Measurements from ENCODE around the gene MARVELD1. TPM values are rescaled to one million over a fixed set of nuclear protein-coding genes. Genes with fewer than 3 reads are reported as not detected.

Gene MARVELD1
- total RNA-seq, 1 donor: 5.5 TPM

- no peak overlapping the region for H3K4me3 ChIP-seq (ENCODE audit: low read length)
- H3K4me1 ChIP-seq (ENCODE audit: insufficient read depth, low read length): no peaks in the 10 kb centered on the region
- H3K27me3 ChIP-seq (ENCODE audit: insufficient read depth, low read length): no peaks in the 10 kb centered on the region
- no peaks in the 10 kb centered on the region for H3K9me3 ChIP-seq (ENCODE audit: low read depth, low read length)
These were observed 34.6 kb downstream of the MARVELD1 start for GRCh38 chr10:97748116-97748515.

GRCh38 chr10:97752956-97753355 is 39.4 kb downstream of the MARVELD1 start:
- H3K4me3 ChIP-seq (ENCODE audit: low read length): no peak overlapping the region
- no peaks in the 10 kb centered on the region for H3K9me3 ChIP-seq (ENCODE audit: low read depth, low read length)
- H3K4me1 ChIP-seq (ENCODE audit: insufficient read depth, low read length): no peaks in the 10 kb centered on the region
- H3K27me3 ChIP-seq (ENCODE audit: insufficient read depth, low read length): no peaks in the 10 kb centered on the region

- Histone ChIP-seq H3K4me3 (ENCODE audit: low read length) (no peak overlapping the region), H3K4me1 (ENCODE audit: insufficient read depth, low read length) (no peaks in the 10 kb centered on the region), H3K9me3 (ENCODE audit: low read depth, low read length) (no peaks in the 10 kb centered on the region), H3K27me3 (ENCODE audit: insufficient read depth, low read length) (no peaks in the 10 kb centered on the region)
These were observed 41.2 kb downstream of the MARVELD1 start for GRCh38 chr10:97754726-97755125.

- Histone ChIP-seq H3K4me3 (ENCODE audit: low read length) (no peak overlapping the region), H3K9me3 (ENCODE audit: low read depth, low read length) (no peaks in the 10 kb centered on the region), H3K4me1 (ENCODE audit: insufficient read depth, low read length) (no peaks in the 10 kb centered on the region), H3K27me3 (ENCODE audit: insufficient read depth, low read length) (no peaks in the 10 kb centered on the region)
These were observed 42.2 kb downstream of the MARVELD1 start for GRCh38 chr10:97755718-97756117.

DNA sequence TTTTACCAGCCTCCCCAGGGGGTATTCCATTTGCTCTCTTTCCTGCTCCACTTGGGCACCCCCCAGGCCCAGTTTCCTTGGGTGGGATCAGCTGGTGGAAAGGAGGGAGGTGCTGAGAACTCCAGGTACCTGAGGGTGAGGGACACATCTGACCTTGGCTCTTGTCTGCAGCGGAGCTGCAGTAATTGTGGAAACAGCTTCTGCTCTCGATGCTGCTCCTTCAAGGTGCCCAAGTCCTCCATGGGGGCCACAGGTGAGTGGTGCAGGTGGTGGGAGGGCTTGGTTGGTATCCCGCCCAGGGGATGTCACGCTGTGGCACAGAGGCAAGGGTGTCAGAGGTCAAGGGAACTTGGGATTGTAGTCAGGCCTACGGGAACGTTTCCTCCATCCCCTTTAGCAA is 43.9 kb downstream of the MARVELD1 start:
- Histone ChIP-seq H3K9me3 (ENCODE audit: low read depth, low read length) (no peaks in the 10 kb centered on the region), H3K27me3 (ENCODE audit: insufficient read depth, low read length) (no peaks in the 10 kb centered on the region), H3K4me1 (ENCODE audit: insufficient read depth, low read length) (no peaks in the 10 kb centered on the region), H3K4me3 (ENCODE audit: low read length) (no peak overlapping the region)

- H3K4me3 ChIP-seq (ENCODE audit: low read length): no peak overlapping the region
- no peaks in the 10 kb centered on the region for H3K27me3 ChIP-seq (ENCODE audit: insufficient read depth, low read length)
- H3K9me3 ChIP-seq (ENCODE audit: low read depth, low read length): no peaks in the 10 kb centered on the region
- H3K4me1 ChIP-seq (ENCODE audit: insufficient read depth, low read length): no peaks in the 10 kb centered on the region
These were observed 45.8 kb downstream of the MARVELD1 start for GRCh38 chr10:97759158-97759887.

- Histone ChIP-seq H3K4me1 (ENCODE audit: insufficient read depth, low read length) (no peaks in the 10 kb centered on the region), H3K27me3 (ENCODE audit: insufficient read depth, low read length) (no peaks in the 10 kb centered on the region), H3K9me3 (ENCODE audit: low read depth, low read length) (no peaks in the 10 kb centered on the region), H3K4me3 (ENCODE audit: low read length) (no peak overlapping the region)
These were observed 46.4 kb downstream of the MARVELD1 start for GRCh38 chr10:97759946-97760345.

DNA sequence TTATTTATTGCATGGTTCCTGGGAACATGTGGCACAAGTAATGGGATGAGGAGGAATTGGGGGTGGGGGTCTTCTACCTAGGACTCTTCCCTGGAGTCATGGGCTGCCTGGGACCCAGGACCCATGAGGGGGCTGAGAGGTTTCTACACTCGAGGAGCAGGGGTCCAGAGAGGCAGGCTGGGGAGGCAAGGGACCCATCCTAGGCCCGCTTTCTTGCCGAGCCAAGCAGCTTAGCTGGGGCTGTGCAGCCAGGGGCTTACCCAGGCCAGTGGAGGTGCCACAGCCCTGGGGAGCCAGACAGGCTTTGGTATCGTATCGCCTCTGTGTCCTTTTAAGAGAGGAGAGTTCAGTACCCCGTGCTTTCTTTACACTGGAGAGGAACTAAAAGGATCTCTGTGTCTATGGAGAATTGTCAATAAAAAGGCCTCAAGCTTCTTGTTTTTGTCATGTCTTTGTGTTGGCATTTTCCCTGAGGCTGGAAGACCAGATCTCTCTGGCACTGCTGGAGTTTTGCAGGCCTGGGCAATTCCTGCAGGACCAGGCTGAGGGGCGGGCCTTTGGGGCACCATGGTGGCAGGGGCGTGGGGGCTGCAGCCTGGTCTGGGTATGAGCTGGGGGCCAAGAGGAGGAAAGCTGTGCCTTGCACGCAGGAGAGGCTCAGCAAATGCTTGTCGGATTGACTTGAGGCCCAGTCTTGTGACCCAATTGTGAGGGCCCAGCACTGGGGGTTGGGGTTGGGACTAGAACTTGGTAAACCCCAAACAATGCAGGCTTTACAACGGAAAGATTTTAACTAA is 47.1 kb downstream of the MARVELD1 start:
- H3K9me3 ChIP-seq (ENCODE audit: low read depth, low read length): no peaks in the 10 kb centered on the region
- no peak overlapping the region for H3K4me3 ChIP-seq (ENCODE audit: low read length)
- H3K4me1 ChIP-seq (ENCODE audit: insufficient read depth, low read length): no peaks in the 10 kb centered on the region
- H3K27me3 ChIP-seq (ENCODE audit: insufficient read depth, low read length): no peaks in the 10 kb centered on the region

GRCh38 chr10:97761331-97761865 is 47.9 kb downstream of the MARVELD1 start:
- no peaks in the 10 kb centered on the region for H3K4me1 ChIP-seq (ENCODE audit: insufficient read depth, low read length)

DNA sequence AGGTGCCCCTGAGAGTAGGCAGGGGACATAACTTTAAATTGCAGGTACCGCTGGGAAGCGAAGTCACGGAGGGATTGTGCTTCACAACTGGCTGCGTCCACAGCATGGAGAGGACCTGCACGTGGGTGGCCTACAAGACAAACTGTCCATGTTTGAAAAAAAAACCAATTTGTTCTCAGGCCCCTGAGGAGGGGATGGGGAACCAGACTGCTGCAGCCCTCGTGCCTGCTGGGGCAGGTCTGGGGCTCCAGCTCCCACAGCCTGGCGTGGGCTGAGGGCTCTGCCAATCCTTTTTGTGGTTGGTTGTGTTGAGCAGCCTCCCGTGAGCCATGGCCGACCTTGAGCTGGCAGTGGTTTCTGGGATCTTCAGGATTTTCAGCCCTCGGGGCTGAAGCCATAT is 48.5 kb downstream of the MARVELD1 start:
- Histone ChIP-seq H3K4me3 (ENCODE audit: low read length) (no peak overlapping the region), H3K4me1 (ENCODE audit: insufficient read depth, low read length) (no peaks in the 10 kb centered on the region), H3K9me3 (ENCODE audit: low read depth, low read length) (no peaks in the 10 kb centered on the region), H3K27me3 (ENCODE audit: insufficient read depth, low read length) (no peaks in the 10 kb centered on the region)

More at GRCh38 chr10:97761331-97761865, 47.9 kb downstream of the MARVELD1 start:
- no peaks in the 10 kb centered on the region for H3K27me3 ChIP-seq (ENCODE audit: insufficient read depth, low read length)
- no peak overlapping the region for H3K4me3 ChIP-seq (ENCODE audit: low read length)
- H3K9me3 ChIP-seq (ENCODE audit: low read depth, low read length): no peaks in the 10 kb centered on the region

- no peak overlapping the region for H3K4me3 ChIP-seq (ENCODE audit: low read length)
- H3K9me3 ChIP-seq (ENCODE audit: low read depth, low read length): no peaks in the 10 kb centered on the region
- H3K27me3 ChIP-seq (ENCODE audit: insufficient read depth, low read length): no peaks in the 10 kb centered on the region
- no peaks in the 10 kb centered on the region for H3K4me1 ChIP-seq (ENCODE audit: insufficient read depth, low read length)
These were observed 49.3 kb downstream of the MARVELD1 start for GRCh38 chr10:97762816-97763215.

DNA sequence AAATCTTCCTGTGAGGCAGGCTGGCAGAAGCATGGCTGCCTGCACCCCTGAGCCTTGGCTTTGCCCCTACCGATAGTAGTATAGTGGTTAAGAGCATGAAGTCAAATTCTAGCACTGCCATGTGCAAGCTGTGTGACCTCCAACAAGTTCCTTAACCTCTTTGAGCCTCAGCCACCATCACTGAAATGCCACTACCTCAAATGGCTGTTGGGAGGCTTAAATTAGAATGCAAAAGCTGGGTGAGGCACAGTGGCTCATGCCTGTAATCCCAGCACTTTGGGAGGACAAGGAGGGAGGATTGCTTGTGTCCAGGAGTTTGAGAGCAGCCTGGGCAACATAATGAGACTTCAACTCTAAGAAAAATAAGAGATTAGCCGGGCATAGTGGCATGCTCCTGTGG is 49.9 kb downstream of the MARVELD1 start:
- H3K4me3 ChIP-seq (ENCODE audit: low read length): no peak overlapping the region
- H3K9me3 ChIP-seq (ENCODE audit: low read depth, low read length): no peaks in the 10 kb centered on the region
- H3K4me1 ChIP-seq (ENCODE audit: insufficient read depth, low read length): no peaks in the 10 kb centered on the region
- no peaks in the 10 kb centered on the region for H3K27me3 ChIP-seq (ENCODE audit: insufficient read depth, low read length)

- H3K27me3 ChIP-seq (ENCODE audit: insufficient read depth, low read length): no peaks in the 10 kb centered on the region
- no peaks in the 10 kb centered on the region for H3K9me3 ChIP-seq (ENCODE audit: low read depth, low read length)
- H3K4me3 ChIP-seq (ENCODE audit: low read length): no peak overlapping the region
- H3K4me1 ChIP-seq (ENCODE audit: insufficient read depth, low read length): no peaks in the 10 kb centered on the region
These were observed 50.4 kb downstream of the MARVELD1 start for GRCh38 chr10:97763947-97764346.

GRCh38 chr10:97764519-97764931 is 51.0 kb downstream of the MARVELD1 start:
- Histone ChIP-seq H3K27me3 (ENCODE audit: insufficient read depth, low read length) (no peaks in the 10 kb centered on the region), H3K4me3 (ENCODE audit: low read length) (no peak overlapping the region), H3K4me1 (ENCODE audit: insufficient read depth, low read length) (no peaks in the 10 kb centered on the region), H3K9me3 (ENCODE audit: low read depth, low read length) (no peaks in the 10 kb centered on the region)

DNA sequence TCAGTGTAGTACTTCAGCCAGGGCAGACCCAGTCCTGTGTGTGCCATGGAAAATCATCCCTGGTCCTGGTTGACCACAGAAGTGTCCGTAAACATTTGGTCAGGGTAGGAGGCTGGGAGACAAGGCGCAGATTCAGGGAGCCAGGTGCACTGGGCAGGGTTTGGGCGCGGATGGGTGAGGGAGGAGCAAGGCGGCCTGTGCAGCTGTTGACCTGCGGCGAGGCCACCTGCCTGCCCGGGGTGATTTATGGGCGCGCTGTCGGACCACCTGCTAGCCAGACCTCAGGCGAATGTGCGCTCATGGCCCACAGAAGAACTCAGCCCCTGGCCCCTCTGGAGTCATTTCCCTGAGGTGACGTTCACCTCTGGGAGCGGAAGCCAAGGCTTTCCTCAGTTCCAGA is 51.7 kb downstream of the MARVELD1 start:
- H3K4me3 ChIP-seq (ENCODE audit: low read length): no peak overlapping the region
- H3K4me1 ChIP-seq (ENCODE audit: insufficient read depth, low read length): no peaks in the 10 kb centered on the region
- no peaks in the 10 kb centered on the region for H3K9me3 ChIP-seq (ENCODE audit: low read depth, low read length)
- H3K27me3 ChIP-seq (ENCODE audit: insufficient read depth, low read length): peaks cover under 1% of the 10 kb centered on the region
